Measurements from ENCODE around the gene CPN2. TPM values are rescaled to one million over a fixed set of nuclear protein-coding genes. Genes with fewer than 3 reads are reported as not detected.

The CPN2 gene
- total and polyA plus RNA-seq, 4 donors: not detected

DNA sequence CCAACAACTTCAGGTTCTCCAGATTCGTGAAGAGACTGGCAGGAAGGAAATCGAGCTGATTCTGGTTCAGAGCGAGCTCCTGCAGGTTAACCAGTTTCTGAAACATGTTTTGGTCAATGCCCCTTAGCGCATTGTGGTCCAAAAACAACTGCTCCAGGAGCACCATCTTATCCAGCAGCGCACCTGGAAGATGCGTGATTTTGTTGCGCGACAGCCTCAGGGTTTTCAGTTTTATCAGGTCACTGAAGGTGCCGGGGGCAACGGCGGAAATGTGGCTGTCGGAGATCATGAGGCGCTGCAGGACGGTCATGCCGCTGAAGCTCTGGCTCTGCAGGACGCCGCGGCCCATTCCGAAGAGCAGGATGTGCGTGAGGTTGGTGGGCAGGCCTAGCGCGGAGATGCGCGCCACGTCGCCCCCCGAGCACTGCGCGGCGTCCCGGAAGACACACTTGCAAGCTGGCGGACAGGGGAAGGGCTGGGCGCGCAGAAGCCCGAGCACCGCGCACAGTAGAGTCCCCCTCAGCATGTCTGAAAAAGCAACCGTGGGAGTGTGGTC, 46.7 kb upstream of the CPN2 start:
- no peak for ATAC-seq (ENCODE audit: insufficient read depth, low FRiP score)

DNA sequence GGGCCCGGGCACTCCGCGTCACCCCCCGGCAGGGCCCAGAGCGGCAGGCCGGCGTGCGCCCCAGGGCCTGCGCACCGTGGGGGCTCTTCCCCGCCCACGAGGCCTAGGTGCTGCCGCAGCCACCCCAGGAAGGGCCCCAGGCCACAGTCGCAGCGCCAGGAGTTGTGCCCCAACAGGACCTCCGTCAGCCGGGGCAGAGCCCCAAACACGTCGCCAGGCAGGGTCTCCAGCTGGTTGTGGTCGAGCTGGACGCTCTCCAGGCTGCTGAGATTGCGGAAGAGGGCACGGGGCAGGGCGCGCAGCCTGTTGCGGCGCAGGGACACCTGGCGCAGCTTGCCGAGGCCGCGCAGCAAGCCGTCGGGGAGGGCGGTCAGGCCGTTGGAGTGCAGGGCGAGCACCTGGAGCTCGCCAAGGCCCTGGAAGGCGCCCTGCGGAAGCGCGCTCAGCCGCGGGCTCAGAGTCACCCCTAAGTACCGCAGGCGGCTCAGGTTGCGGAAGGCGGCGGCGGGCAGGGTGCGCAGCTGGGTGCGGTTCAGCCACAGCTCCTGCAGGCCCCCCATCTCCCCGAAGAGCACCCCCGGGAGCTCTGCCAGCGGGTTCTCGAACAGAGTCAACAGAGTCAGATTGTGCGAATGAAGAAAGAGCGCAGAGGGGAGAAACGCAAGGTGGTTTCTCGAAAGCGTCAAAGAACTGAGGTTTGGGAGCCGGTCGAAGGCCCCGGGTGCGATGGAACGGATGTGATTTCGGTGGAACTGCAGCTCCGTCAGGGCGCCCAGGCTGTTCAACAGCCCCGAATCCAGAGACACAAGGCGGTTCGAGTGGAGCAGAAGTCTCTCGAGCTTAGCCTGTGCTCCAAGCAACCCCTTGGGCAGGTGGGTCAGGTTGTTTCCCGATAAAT, 46.0 kb upstream of the CPN2 start:
- Histone ChIP-seq H3K27ac (ENCODE audit: low read depth in 1 of 2, low read length in 1 of 2) (no peak overlapping the region), H3K4me1 (ENCODE audit: control insufficient read depth in 5 of 5, insufficient read depth in 5 of 5, low read length in 5 of 5) (peaks cover 0 to 29% (median 14%) of the 10 kb centered on the region in 5 donors), H3K9me3 (ENCODE audit: control insufficient read depth in 4 of 4, insufficient read depth in 3 of 4, low read length in 3 of 4) (peaks cover 0 to 1% (median 0%) of the 10 kb centered on the region in 4 donors), H3K9ac (ENCODE audit: insufficient read depth in 1 of 2, low read length in 2 of 2) (no peak overlapping the region), H3K4me3 (no peak overlapping the region), H3K27me3 (ENCODE audit: control insufficient read depth in 3 of 3, insufficient read depth in 3 of 3, low read length in 2 of 3) (peaks cover 5 to 32% (median 23%) of the 10 kb centered on the region in 3 donors), H3K36me3 (ENCODE audit: control insufficient read depth in 4 of 4, insufficient read depth in 4 of 4, low read length in 4 of 4) (no peaks in the 10 kb centered on the region)
- WGBS, 2 donors: 12 to 22% methylated on average over 61 to 73 of the region's 73 CpGs
- DNase-seq (peak in 2 of 3 donors; percentile 24 to 50), ATAC-seq (ENCODE audit: insufficient read depth, low FRiP score) (peak; percentile 21)
- TF ChIP-seq, protein P1, sequence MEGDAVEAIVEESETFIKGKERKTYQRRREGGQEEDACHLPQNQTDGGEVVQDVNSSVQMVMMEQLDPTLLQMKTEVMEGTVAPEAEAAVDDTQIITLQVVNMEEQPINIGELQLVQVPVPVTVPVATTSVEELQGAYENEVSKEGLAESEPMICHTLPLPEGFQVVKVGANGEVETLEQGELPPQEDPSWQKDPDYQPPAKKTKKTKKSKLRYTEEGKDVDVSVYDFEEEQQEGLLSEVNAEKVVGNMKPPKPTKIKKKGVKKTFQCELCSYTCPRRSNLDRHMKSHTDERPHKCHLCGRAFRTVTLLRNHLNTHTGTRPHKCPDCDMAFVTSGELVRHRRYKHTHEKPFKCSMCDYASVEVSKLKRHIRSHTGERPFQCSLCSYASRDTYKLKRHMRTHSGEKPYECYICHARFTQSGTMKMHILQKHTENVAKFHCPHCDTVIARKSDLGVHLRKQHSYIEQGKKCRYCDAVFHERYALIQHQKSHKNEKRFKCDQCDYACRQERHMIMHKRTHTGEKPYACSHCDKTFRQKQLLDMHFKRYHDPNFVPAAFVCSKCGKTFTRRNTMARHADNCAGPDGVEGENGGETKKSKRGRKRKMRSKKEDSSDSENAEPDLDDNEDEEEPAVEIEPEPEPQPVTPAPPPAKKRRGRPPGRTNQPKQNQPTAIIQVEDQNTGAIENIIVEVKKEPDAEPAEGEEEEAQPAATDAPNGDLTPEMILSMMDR (IDR thresholded peaks at IDR 0.05; ENCODE audit: control extremely low read depth, extremely low read depth): no peak

More for the DNA sequence above, 46.7 kb upstream of the CPN2 start:
- peaks cover 0 to 29% (median 14%) of the 10 kb centered on the region in 5 donors for H3K4me1 ChIP-seq (ENCODE audit: control insufficient read depth in 5 of 5, insufficient read depth in 5 of 5, low read length in 5 of 5)
- peak in 2 of 3 donors; percentile 36 to 65 for DNase-seq
- H3K27me3 ChIP-seq (ENCODE audit: control insufficient read depth in 3 of 3, insufficient read depth in 3 of 3, low read length in 2 of 3): peaks cover 5 to 32% (median 23%) of the 10 kb centered on the region in 3 donors
- TF ChIP-seq, protein P1 (IDR thresholded peaks at IDR 0.05; ENCODE audit: control extremely low read depth, extremely low read depth): no peak
- peaks cover 0 to 1% (median 0%) of the 10 kb centered on the region in 4 donors for H3K9me3 ChIP-seq (ENCODE audit: control insufficient read depth in 4 of 4, insufficient read depth in 3 of 4, low read length in 3 of 4)
- H3K36me3 ChIP-seq (ENCODE audit: control insufficient read depth in 4 of 4, insufficient read depth in 4 of 4, low read length in 4 of 4): no peaks in the 10 kb centered on the region
- 2 to 5% methylated on average over 37 to 38 of the region's 38 CpGs for WGBS, 2 donors
- H3K27ac ChIP-seq (ENCODE audit: low read depth in 1 of 2, low read length in 1 of 2): no peak overlapping the region
- H3K4me3 ChIP-seq: no peak overlapping the region
- peak overlapping the region in 1 of 2 donors; percentile 34 for H3K9ac ChIP-seq (ENCODE audit: insufficient read depth in 1 of 2, low read length in 2 of 2)

DNA sequence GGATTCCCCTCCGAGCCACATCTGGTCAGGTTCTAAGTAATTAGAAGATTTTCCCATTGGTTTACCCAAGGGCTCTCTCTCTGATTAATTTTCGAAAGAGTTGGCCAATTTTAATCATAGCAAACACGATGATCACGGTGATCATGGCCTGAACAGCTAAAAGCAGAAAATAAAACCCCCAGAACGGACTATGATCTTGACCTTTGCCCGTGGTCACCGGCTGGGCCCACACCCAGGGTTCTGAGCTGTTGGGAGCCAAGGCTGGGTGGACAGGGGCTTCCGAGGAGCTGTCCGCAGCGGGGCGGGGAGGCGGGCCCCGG, 45.4 kb upstream of the CPN2 start:
- TF ChIP-seq, protein P1 (IDR thresholded peaks at IDR 0.05; ENCODE audit: control extremely low read depth, extremely low read depth): no peak
- WGBS, 2 donors: 14 to 30% methylated on average over 12 to 13 of the region's 13 CpGs
- H3K9me3 ChIP-seq (ENCODE audit: control insufficient read depth in 4 of 4, insufficient read depth in 3 of 4, low read length in 3 of 4): peaks cover 0 to 1% (median 0%) of the 10 kb centered on the region in 4 donors
- ATAC-seq (ENCODE audit: insufficient read depth, low FRiP score) (no peak), DNase-seq (no peak)
- H3K27me3 ChIP-seq (ENCODE audit: control insufficient read depth in 3 of 3, insufficient read depth in 3 of 3, low read length in 2 of 3): peaks cover 5 to 32% (median 23%) of the 10 kb centered on the region in 3 donors
- H3K27ac ChIP-seq (ENCODE audit: low read depth in 1 of 2, low read length in 1 of 2): no peak overlapping the region
- no peak overlapping the region for H3K9ac ChIP-seq (ENCODE audit: insufficient read depth in 1 of 2, low read length in 2 of 2)
- peaks cover 0 to 29% (median 14%) of the 10 kb centered on the region in 5 donors for H3K4me1 ChIP-seq (ENCODE audit: control insufficient read depth in 5 of 5, insufficient read depth in 5 of 5, low read length in 5 of 5)
- H3K4me3 ChIP-seq: no peak overlapping the region
- H3K36me3 ChIP-seq (ENCODE audit: control insufficient read depth in 4 of 4, insufficient read depth in 4 of 4, low read length in 4 of 4): no peaks in the 10 kb centered on the region

Measured in lung (tissue), 12 donors.